Transverse colon (tissue), 4 donors: ENCODE data around the gene GNB1L. TPM values are rescaled to one million over a fixed set of nuclear protein-coding genes. Genes with fewer than 3 reads are reported as not detected.

Experiments
- DNase-seq: peaks from one replicate; pipeline ENCODE4 v3.0.0-alpha.2; 2019
- H3K27ac ChIP-seq, 4 donors: fragments of 200-600 bp; sonication (generic); 2 replicates each; pipeline ENCODE4 v1.5.1; 2016 to 2018; ENCODE audit warnings: inconsistent platforms in 4 of 4
- H3K27me3 ChIP-seq: fragments of 200-600 bp; sonication (generic); 2 replicates; pipeline ENCODE4 v1.5.1; 2017; ENCODE audit warnings: inconsistent platforms
- H3K36me3 ChIP-seq, 4 donors: fragments of 200-600 bp; sonication (generic); 2 replicates each; pipeline ENCODE4 v1.5.1; 2017 to 2019; ENCODE audit warnings: inconsistent platforms in 4 of 4
- H3K4me1 ChIP-seq, 4 donors: fragments of 200-600 bp; sonication (generic); 2 replicates each; pipeline ENCODE4 v1.5.1; 2017 to 2020; ENCODE audit warnings: inconsistent platforms in 4 of 4
- H3K4me3 ChIP-seq, 4 donors: fragments of 200-600 bp; sonication (generic); 1 replicate in 1 of 4; 2 replicates in 3 of 4; pipeline versions ENCODE4 v1.5.1 to v1.6.1; 2017 to 2019; ENCODE audit warnings: inconsistent platforms in 4 of 4
- H3K9me3 ChIP-seq, 2 donors: fragments of 200-600 bp; sonication (generic); 2 replicates each; pipeline ENCODE4 v1.5.1; 2017 to 2019; ENCODE audit warnings: inconsistent platforms in 2 of 2
- EP300 ChIP-seq: sonication (generic); formaldehyde crosslinking; IDR thresholded peaks from one replicate; pipeline ENCODE4 v1.6.1; 2017; ENCODE audit warnings: antibody characterized with exemption, low read depth
- POLR2A ChIP-seq: fragments of 450-650 bp; IDR thresholded peaks from one replicate; pipeline ENCODE4 v1.6.1; 2016; ENCODE audit warnings: antibody characterized with exemption, mild to moderate bottlenecking, moderate library complexity
- POLR2AphosphoS5 ChIP-seq, 3 donors: sonication (generic); formaldehyde crosslinking; IDR thresholded peaks; one replicate each; pipeline ENCODE4 v1.6.1; 2016; ENCODE audit warnings: antibody characterized with exemption in 3 of 3
- WGBS, 2 donors: methylation state at CpG; one replicate each; pipeline ENCODE4 v1.1.5; 2018; ENCODE audit warnings: low coverage in 1 of 2; 5-methylcytosine and 5-hydroxymethylcytosine counted together
- in situ Hi-C, 4 donors: fragments of 200-750 bp; cut with MboI; loops; one replicate each; pipeline versions ENCODE4 v1.15.0 to v1.15.1; 2017; ENCODE audit warnings: low sequenced_read_pairs in 3 of 4, low pct_ligation_motif_present in 1 of 4, low pct_unique_long_range_greater_than_20kb in 1 of 4
- intact Hi-C: fragments of 100-400 bp; cut with DNase I; formaldehyde crosslinking; loops from one replicate; pipeline ENCODE4 v1.15.1; 2023; ENCODE audit warnings: low total_unique reads
- total RNA-seq, 4 donors: library from RNA; depleted of rRNA; stranded (reverse); fragments of >200 nt; gene quantifications; one replicate each; pipeline ENCODE4 v1.1.0, GENCODE V29; 2016
- TF ChIP-seq, protein P1 (sequence below), 5 experiments: fragments of 200-600 bp in 3 of 5; fragments of 450-650 bp in 2 of 5; sonication (generic) in 3 of 5; IDR thresholded peaks; 1 replicate in 2 of 5; 2 replicates in 3 of 5; pipeline ENCODE4 v1.5.1; 2016 to 2017; ENCODE audit warnings: antibody characterized with exemption in 5 of 5, inconsistent platforms in 3 of 5, mild to moderate bottlenecking in 2 of 5, moderate library complexity in 1 of 5

Gene GNB1L
- total RNA-seq, 4 donors from 2014 or later, result 0.80 to 4.8 (median 2.8) TPM

DNA sequence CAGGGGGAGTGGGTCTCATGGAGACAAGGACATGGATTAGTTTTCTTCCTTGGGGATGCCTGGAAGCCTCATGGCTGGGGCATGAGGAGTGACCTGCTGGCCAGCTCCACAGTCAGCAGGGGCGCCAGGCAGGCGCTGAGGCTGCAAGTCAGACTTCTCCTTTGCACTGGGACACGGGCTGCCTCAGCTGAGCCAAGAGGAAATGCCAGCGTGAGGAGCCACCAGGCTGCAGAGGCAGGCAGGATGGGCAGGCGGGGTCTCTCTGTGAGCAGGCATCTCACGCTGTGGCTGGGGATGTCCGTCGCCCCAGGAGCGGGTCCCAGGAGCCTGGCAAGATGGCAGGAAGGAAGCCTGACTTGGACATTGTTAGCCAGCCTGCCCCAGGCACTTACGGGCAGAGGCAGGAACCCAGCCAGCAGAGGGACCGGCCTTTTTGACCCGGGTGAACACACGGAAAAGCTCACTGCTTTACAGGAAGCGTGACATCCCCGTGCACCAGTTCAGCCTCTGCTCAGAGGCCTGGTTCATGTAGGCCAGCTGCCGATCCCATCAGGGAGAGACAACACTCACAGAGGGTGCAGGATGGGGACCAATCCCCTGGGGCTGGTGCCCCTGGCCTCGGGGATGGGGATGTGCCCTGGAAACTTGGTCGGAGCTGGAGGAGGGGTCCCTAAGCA lies 10.2 kb downstream of the GNB1L start:
- in situ Hi-C loops (no loop called here), intact Hi-C loops (no loop called here)
- H3K27ac ChIP-seq, result peak overlapping the region in 3 of 4 donors; percentile 13 to 43 (median 14)

GRCh38 chr22:19843857-19844376 lies 10.8 kb downstream of the GNB1L start:
- Histone ChIP-seq H3K9me3 (no peaks in the 10 kb centered on the region), H3K4me3 (no peak overlapping the region), H3K27ac (peak overlapping the region in 3 of 4 donors; percentile 9 to 43 (median 14)), H3K27me3 (no peaks in the 10 kb centered on the region), H3K4me1 (peaks cover 0 to 4% (median 0%) of the 10 kb centered on the region in 4 donors), H3K36me3 (no peaks in the 10 kb centered on the region)
- intact Hi-C loops (no loop called here), in situ Hi-C loops (no loop called here)
- DNase-seq, result no peak
- TF ChIP-seq POLR2AphosphoS5 (IDR thresholded peaks at IDR 0.05) (no peak), POLR2A (no peak), EP300 (no peak)
- TF ChIP-seq, protein P1, sequence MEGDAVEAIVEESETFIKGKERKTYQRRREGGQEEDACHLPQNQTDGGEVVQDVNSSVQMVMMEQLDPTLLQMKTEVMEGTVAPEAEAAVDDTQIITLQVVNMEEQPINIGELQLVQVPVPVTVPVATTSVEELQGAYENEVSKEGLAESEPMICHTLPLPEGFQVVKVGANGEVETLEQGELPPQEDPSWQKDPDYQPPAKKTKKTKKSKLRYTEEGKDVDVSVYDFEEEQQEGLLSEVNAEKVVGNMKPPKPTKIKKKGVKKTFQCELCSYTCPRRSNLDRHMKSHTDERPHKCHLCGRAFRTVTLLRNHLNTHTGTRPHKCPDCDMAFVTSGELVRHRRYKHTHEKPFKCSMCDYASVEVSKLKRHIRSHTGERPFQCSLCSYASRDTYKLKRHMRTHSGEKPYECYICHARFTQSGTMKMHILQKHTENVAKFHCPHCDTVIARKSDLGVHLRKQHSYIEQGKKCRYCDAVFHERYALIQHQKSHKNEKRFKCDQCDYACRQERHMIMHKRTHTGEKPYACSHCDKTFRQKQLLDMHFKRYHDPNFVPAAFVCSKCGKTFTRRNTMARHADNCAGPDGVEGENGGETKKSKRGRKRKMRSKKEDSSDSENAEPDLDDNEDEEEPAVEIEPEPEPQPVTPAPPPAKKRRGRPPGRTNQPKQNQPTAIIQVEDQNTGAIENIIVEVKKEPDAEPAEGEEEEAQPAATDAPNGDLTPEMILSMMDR (IDR thresholded peaks at IDR 0.05), result no peak
- WGBS, 2 donors, result 72% methylated on average over 10 of the region's 11 CpGs; no CpG with 5 or more reads in 1 of the 2 donors

More for the DNA sequence above, 10.2 kb downstream of the GNB1L start:
- no peak overlapping the region for H3K4me3 ChIP-seq
- no peaks in the 10 kb centered on the region for H3K27me3 ChIP-seq
- H3K4me1 ChIP-seq, result peaks cover 0 to 4% (median 0%) of the 10 kb centered on the region in 4 donors
- TF ChIP-seq POLR2A (no peak), POLR2AphosphoS5 (IDR thresholded peaks at IDR 0.05) (no peak), EP300 (no peak)
- TF ChIP-seq, protein P1 (IDR thresholded peaks at IDR 0.05), result no peak
- H3K36me3 ChIP-seq, result no peaks in the 10 kb centered on the region
- no peak for DNase-seq
- WGBS, 2 donors, result 71 to 80% methylated on average over 1 to 16 of the region's 18 CpGs
- no peaks in the 10 kb centered on the region for H3K9me3 ChIP-seq

GRCh38 chr22:19843107-19843856 lies 11.4 kb downstream of the GNB1L start:
- WGBS, 2 donors, result 87 to 89% methylated on average over 5 to 27 of the region's 27 CpGs
- no peak for DNase-seq

More at GRCh38 chr22:19843107-19843856, 11.4 kb downstream of the GNB1L start:
- Histone ChIP-seq H3K4me1 (peaks cover 0 to 4% (median 0%) of the 10 kb centered on the region in 4 donors), H3K9me3 (no peaks in the 10 kb centered on the region), H3K4me3 (no peak overlapping the region), H3K27ac (no peak overlapping the region), H3K27me3 (no peaks in the 10 kb centered on the region), H3K36me3 (no peaks in the 10 kb centered on the region)
- intact Hi-C loops, result no loop called here
- no peak for TF ChIP-seq POLR2AphosphoS5 (IDR thresholded peaks at IDR 0.05)
- TF ChIP-seq EP300, result no peak
- no peak for TF ChIP-seq POLR2A
- TF ChIP-seq, protein P1 (IDR thresholded peaks at IDR 0.05), result no peak
- in situ Hi-C loops, result no loop called here
